Osteocyte (in vitro differentiated cells): ENCODE measurements around the gene PDZD8. TPM values are rescaled to one million over a fixed set of nuclear protein-coding genes. Genes with fewer than 3 reads are reported as not detected.

Experiments used
- DNase-seq: peaks from one replicate; pipeline ENCODE4 v3.0.0; 2021; ENCODE audit warnings: mixed read lengths; ENCODE audit not compliant: unreplicated experiment; ENCODE audit errors: extremely low spot score
- H3K27ac Mint-ChIP-seq: one replicate; pipeline ENCODE4 v1.8.0; 2021; ENCODE audit warnings: mild to moderate bottlenecking, mixed read lengths; ENCODE audit not compliant: unreplicated experiment
- H3K27me3 Mint-ChIP-seq: one replicate; pipeline ENCODE4 v1.8.0; 2021; ENCODE audit warnings: mixed read lengths; ENCODE audit not compliant: unreplicated experiment
- H3K36me3 Mint-ChIP-seq: one replicate; pipeline ENCODE4 v1.8.0; 2021; ENCODE audit warnings: mixed read lengths; ENCODE audit not compliant: unreplicated experiment
- H3K4me1 Mint-ChIP-seq: one replicate; pipeline ENCODE4 v1.8.0; 2021; ENCODE audit warnings: mixed read lengths; ENCODE audit not compliant: unreplicated experiment
- H3K4me3 Mint-ChIP-seq: one replicate; pipeline ENCODE4 v1.8.0; 2021; ENCODE audit warnings: mild to moderate bottlenecking, moderate library complexity, mixed read lengths; ENCODE audit not compliant: unreplicated experiment
- H3K9me3 Mint-ChIP-seq: one replicate; pipeline ENCODE4 v1.8.0; 2021; ENCODE audit warnings: mixed read lengths; ENCODE audit not compliant: unreplicated experiment
- CTCF ChIP-seq: fragments of 200-600 bp; sonication (generic); IDR thresholded peaks from 2 replicates; pipeline ENCODE4 v1.5.0; 2021; ENCODE audit warnings: antibody characterized with exemption, mild to moderate bottlenecking, moderate library complexity
- total RNA-seq: library from RNA; stranded (reverse); gene quantifications from 2 replicates; pipeline ENCODE4 v1.2.1, GENCODE V29; 2021

PDZD8 gene
- total RNA-seq, 1 donor from 2014 or later = 32.9 TPM

- H3K27me3 Mint-ChIP-seq = no peaks in the 10 kb centered on the region
- DNase-seq = no peak
- H3K27ac Mint-ChIP-seq = no peak overlapping the region
- H3K36me3 Mint-ChIP-seq = peaks cover under 1% of the 10 kb centered on the region
- no peak for TF ChIP-seq CTCF
- peaks cover 7% of the 10 kb centered on the region for H3K4me1 Mint-ChIP-seq
- no peaks in the 10 kb centered on the region for H3K9me3 Mint-ChIP-seq
- no peak overlapping the region for H3K4me3 Mint-ChIP-seq
These were observed 50.9 kb downstream of the PDZD8 start for GRCh38 chr10:117324367-117324766.

GRCh38 chr10:117322260-117322659 lies 53.0 kb downstream of the PDZD8 start:
- H3K27me3 Mint-ChIP-seq = no peaks in the 10 kb centered on the region
- peaks cover 7% of the 10 kb centered on the region for H3K4me1 Mint-ChIP-seq
- TF ChIP-seq CTCF = no peak
- peaks cover 6% of the 10 kb centered on the region for H3K36me3 Mint-ChIP-seq
- no peaks in the 10 kb centered on the region for H3K9me3 Mint-ChIP-seq
- DNase-seq = no peak
- no peak overlapping the region for H3K4me3 Mint-ChIP-seq
- H3K27ac Mint-ChIP-seq = no peak overlapping the region

GRCh38 chr10:117320050-117320665 lies 55.1 kb downstream of the PDZD8 start:
- DNase-seq = no peak
- peak; percentile 67 for TF ChIP-seq CTCF
- Mint-ChIP-seq H3K4me3 (no peak overlapping the region), H3K27ac (no peak overlapping the region), H3K9me3 (no peaks in the 10 kb centered on the region), H3K4me1 (peaks cover 7% of the 10 kb centered on the region), H3K36me3 (peaks cover 7% of the 10 kb centered on the region), H3K27me3 (no peaks in the 10 kb centered on the region)

GRCh38 chr10:117318909-117319308 lies 56.3 kb downstream of the PDZD8 start:
- H3K36me3 Mint-ChIP-seq = peaks cover 10% of the 10 kb centered on the region
- H3K9me3 Mint-ChIP-seq = no peaks in the 10 kb centered on the region
- TF ChIP-seq CTCF = peak; percentile 56
- no peak overlapping the region for H3K27ac Mint-ChIP-seq
- no peak overlapping the region for H3K4me3 Mint-ChIP-seq
- no peak for DNase-seq
- H3K27me3 Mint-ChIP-seq = no peaks in the 10 kb centered on the region
- peaks cover 7% of the 10 kb centered on the region for H3K4me1 Mint-ChIP-seq

- no peak for DNase-seq
- H3K27ac Mint-ChIP-seq = no peak overlapping the region
- H3K4me3 Mint-ChIP-seq = no peak overlapping the region
- peaks cover 21% of the 10 kb centered on the region for H3K36me3 Mint-ChIP-seq
- H3K4me1 Mint-ChIP-seq = no peaks in the 10 kb centered on the region
- no peaks in the 10 kb centered on the region for H3K9me3 Mint-ChIP-seq
- H3K27me3 Mint-ChIP-seq = no peaks in the 10 kb centered on the region
- no peak for TF ChIP-seq CTCF
These were observed 58.5 kb downstream of the PDZD8 start for GRCh38 chr10:117316701-117317100.
